Activated gamma-delta T cell (primary cell): ENCODE data around the gene SLC1A1.

Experiments used
- DNase-seq: peaks from one replicate; lab custom pipeline; 2025; lab: John Stamatoyannopoulos, UW
- total RNA-seq, 2 donors: gene quantifications; one replicate each; lab custom pipeline; 2026; lab: John Stamatoyannopoulos, UW

Gene SLC1A1
- 0.20 to 3.0 reads per million in 2 donors for total RNA-seq

DNA sequence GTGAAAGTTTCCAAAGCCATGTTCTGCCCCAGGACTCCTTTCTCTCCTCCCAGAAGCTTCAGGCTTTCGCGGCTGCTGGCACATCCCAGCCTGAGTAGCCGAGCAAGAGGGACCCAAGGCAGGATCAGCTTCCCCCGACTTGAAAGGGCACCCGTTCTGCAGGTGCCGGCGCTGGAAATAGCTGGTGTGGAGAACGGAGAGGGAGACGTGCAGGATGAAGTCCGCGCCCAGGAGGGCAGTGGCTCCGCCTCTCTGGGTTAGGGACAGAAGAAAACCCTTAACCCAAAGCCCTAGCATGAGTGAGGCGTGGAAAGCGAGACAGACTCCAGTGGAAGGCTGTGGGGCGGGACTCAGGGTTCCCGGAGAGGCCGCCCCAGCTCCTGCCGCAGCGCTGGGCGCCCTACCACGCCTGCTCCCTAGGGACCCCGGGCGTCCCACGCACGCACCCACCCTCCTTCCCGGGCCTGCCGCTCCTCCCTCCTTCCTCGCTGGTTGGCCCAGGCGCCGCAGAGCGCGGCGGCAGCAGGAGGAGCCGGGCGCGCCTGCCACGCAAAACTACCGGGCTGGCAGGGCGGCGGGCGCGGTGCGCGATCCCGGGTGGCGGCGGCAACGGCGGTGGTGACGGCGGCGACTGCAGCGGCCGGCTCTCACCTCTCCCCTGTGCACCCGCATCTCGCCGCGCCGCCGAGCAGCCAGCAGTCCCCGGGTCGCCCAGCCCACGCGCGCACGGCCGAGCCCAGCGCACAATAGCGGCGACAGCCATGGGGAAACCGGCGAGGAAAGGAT lies at the start of gene SLC1A1:
SLC1A1 (plus strand) TSS at position 550 of the 786 bp plus-strand sequence; CDS start at position 762, 212 bp downstream.
- DNase-seq, result peak; percentile 14

DNA sequence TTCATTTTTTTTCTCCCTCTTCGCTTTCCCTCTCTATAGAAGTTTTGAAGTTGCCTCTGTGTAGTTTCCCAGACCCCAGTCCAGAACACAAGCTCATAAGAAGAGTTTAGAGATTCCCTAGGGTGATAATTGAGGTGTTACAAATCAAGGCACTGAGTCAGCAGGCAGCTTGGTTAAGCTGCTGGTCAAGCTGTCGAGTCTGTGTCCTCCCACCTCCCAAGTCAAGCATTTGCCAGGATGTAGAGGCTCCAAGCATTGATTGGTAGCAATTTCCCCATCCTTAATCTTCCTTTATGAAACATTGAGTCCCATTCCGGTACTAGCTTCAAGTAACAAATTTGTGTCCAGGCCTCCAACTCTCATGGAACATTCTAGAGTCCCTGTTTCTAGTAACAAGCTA lies 47.5 kb upstream of the SLC1A1 start:
- no peak for DNase-seq

DNA sequence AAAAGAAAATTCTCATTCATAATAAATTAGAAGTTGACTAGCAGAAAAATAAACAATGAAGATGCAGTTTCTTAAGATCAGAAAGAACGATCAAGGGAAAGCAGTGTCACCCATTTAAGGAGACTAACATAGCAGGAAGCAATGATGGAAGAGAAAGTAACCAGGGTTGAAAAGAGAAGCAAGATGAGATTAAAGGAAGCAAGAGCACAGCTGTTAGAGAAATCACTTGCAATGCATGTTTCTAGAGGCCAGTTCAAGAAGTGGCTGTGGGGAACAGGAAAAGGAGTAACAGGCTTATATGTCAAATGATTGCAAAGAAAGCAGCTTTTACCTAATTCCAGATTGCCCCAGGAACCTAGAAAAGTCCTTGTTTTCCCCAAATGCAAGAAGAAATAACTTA lies 46.8 kb upstream of the SLC1A1 start:
- no peak for DNase-seq

DNA sequence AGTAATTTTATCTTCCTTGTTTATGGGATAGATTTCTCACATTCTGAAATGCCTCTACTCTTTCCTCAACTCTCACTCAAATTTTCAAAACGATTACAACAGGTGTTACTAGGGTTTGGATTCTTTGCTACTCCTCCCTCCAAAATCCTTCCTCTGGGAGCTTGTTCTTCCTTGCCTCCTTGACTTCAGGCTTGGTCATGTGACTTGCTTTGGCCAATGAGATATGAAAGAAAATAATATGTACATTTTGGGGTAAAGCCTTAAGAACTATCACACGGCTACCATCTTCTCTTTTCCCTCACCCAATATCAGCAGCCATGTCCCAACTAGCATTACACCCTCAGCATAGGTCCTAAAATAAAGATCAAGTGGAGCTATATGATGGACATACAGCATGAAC lies 28.8 kb upstream of the SLC1A1 start:
- no peak for DNase-seq

DNA sequence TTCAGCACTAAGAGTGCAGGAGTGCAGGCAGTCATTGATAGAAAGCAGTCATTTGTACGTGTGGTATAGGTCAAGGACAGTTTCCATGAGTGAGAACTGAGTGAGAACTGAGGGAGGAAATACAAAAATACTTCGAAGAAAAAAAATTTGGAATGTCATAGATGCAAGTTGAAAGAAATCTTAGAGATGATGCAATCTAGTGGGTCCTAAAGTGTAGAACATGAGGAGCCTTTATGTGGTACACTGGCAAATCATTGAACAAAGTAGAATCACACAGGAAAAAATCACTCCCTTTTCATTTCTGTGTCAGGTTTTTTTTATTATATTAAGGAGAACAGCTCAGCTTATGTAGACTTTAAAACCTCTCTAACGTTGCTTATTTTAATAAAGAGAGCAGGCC lies 26.4 kb upstream of the SLC1A1 start:
- DNase-seq, result no peak

DNA sequence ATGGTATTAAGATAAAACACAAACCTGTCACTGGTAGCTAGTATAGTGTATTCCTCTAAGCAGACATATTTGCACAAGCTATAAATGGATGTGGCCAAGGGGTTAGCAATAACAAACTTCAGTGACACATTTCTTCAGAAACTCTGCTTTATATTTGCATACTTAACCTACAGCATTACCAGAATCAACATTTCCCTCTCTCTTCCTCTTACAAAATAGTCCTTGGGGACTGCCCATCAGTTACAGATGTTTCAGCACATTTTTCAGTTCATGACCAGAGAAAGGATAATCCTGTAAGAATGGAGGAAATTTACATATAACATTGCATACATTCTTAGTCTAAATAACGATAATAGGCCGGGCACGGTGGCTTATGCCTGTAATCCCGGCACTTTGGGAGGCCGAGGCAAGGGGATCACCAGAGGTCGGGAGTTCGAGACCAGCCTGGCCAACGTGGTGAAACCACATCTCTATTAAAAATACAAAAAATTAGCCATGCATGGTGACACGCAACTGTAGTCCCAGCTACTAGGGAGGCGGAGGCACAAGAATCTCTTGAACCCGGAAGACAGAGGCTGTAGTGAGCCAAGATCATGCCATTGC lies 25.3 kb upstream of the SLC1A1 start:
- DNase-seq, result no peak

DNA sequence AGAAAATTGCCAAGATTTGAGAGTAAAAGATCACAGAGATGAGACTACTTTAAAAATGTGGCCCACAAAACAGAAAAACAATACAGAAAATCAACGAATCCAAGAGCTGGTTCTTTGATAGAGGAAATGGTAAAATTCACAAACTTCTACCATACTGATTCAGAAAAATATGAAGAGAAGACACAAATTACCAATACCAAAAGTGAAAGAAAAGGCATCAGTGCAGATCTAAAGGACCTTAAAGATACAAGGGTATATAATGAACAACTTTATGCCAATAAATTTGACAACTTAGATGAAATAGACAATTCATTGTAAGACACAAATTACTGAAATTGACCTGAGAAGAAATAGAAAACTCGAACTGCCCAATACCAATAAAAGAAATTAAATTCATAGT lies 24.4 kb upstream of the SLC1A1 start:
- DNase-seq, result no peak

DNA sequence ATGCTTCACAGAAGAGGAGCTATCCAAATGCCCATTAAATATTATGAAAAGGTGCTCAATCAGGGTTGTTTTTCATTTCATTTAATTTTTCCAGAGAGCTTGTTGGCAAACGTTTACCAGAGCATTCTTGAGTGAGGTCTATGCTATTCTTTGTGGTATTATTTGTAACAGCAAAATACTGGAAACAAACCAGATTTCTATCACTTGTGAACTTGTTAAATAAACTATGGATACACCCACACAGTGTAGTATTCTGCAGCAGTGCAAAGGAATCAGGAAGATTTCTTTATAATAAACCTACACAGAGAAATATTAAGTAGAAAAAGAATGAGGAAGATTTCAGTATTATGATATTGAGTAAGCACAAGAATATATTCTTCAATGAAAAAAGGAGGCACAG lies 15.0 kb upstream of the SLC1A1 start:
- DNase-seq, result no peak

DNA sequence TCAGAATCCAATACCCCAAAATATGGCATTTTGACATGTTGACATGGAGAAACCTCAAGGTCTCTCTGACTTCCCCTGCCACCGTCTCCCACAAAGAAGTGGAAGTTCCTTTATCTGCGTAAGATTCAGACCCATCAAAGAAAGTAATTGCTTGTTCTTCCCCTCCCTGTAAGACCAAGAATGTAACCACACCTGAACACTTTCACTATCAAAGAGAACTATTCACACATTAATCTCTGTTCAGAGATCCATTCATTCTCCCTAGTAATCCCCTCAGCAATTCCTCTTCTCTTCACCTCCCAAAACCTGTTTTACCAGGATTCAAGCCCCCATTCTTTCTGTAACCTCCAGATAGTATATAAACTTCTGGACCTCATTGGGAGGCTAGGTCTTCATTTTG lies 4.1 kb upstream of the SLC1A1 start:
- no peak for DNase-seq

DNA sequence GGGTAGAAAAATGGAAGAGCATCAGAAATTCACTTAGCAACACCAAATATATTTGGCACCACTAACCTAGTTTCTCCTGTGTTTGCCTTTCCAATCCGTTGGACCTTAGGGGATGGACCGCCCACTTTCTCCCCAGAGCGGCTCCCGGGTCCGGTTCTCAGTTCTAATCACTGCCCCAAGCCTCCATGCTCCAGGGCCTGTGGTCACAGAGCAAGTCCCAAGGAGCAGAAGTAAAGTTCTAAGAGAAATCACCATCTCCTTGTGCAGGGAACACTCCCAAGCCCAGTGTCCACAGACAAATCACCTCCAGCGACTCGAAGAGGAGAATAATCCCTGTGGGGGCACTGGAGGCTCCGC lies 728 bp upstream of the SLC1A1 start:
- DNase-seq, result no peak

DNA sequence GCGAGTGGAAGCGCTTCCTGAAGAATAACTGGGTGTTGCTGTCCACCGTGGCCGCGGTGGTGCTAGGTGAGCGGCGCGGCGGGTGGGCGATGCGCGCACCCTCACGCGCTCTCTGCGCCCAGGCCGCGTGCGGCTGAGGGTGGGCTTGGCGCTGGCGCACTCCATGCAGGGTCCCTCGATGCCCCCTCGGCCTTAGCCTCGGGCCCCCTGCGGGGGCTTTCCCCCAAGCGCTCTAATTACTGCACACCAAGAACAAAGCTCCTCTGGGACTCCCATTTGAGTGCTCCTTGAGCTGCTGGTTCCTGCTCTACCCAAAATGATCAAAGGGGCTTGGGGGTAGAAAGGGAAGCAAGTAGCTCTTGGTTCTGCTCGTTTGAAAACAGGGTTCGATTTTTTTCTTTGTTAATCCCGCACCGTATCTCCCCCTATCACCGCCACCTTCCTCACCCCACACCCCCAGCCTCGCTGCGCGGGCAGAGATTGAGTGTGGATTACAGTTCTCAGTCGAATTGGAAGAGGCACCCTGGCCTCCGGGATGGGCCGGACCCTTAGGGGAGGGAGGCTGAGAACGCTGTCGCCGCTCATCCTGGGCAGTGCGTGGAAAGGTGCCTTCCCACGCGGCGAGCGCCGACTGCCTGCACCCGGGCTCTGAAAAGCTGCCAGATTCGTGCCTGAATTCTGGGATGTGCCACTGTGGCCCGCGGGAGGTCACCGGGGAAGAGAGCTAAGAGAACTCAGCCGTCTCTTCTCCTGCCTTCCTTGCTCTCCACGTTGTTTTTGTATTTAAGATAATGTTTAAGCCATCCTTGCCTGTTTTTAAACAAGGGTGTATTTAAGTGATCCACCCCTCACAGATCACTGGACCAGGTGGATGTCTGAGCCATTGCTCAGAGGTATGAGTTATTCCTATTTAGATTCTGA lies 697 bp downstream of the SLC1A1 start:
- DNase-seq, result no peak

DNA sequence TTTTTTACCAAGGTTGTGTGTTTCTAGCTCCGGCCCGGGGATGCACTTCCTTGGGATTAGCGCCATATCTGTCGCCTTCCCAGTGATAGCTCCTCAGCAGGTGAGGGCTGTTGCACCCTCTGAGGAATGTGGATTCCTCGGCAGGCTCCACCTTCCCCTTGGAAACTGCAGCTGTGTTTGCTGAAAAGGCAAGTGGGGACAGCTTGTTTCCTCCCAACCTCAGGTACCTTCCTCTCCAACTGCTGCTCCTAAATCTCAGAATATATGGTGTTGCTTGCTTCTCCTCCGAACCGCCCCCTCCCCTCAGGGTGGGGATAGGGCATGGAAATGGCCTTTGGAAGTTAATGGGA lies 1.3 kb downstream of the SLC1A1 start:
- no peak for DNase-seq

DNA sequence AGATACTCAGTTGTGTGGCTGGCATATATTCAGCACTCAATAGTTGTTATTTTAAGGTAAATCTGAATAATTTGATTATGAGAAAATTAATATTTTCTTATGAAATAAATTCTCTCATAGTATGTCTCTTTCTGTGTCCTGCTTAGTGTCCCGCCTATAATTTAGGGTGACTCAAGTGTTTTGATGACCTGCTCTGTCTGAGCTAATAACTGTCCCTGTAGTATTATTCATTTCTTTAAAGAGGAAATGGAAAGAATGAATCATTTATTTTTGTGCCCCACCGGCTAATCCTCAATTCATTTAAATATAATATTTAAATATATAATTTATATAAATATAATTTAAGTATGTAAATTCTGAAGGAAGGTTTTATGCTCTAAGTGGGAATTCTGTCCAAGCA lies 4.1 kb downstream of the SLC1A1 start:
- DNase-seq, result no peak

DNA sequence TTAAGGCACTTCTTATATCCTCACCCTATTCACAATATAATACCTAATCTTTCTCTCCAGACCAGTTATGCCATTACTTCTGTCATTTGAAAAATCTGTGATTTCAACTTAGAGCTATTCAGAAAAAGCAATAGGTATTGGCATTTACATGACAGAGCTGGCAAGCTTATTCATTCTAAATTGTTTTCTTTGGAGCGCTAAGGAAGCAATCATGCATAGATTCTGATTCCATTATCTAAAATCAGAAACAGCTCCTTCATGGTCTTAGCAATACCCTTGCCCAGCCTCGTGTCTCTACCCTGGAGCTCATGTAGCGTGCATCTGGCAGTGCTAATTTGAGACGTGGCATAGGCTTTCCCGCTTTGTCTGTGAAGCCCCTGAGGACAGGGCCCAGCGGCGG lies 4.5 kb downstream of the SLC1A1 start:
- no peak for DNase-seq

DNA sequence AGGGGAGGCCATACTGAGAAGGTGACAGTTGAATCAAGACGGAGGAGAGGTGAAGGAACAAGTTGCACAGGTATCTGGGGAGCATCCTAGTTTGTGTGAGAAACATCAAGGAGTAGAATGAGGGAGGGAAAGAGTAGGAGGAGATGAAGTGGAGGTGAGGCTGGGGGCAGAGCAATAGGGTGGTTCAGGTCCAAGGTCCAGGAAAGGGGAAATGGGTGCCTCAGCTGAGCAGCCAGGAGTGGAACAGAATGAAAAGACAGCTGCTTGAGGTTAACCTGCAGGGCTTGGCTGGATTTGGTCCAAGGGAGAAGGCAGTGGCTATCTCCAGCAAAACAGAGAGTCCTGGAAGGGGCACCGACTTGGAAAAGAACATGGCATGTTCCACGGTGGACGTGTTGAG lies 5.3 kb downstream of the SLC1A1 start:
- no peak for DNase-seq

DNA sequence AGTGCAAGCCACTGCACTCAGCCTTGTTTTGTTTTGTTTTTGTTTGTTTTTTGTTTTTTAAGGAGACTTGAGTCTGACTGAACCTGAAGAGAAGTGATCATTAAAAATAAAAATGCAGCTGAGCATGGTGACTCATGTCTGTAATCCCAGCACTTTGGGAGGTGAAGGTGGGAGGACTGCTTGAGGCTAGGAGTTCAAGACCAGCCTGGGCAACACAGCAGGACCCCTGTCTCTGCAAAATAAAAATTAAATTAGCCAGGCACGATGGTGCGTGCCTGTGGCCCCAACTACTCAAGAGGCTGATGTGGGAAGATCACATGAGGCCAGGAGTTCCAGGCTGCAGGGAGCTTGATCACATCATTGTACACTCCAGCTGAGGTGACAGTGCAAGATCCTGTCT lies 6.2 kb downstream of the SLC1A1 start:
- no peak for DNase-seq

DNA sequence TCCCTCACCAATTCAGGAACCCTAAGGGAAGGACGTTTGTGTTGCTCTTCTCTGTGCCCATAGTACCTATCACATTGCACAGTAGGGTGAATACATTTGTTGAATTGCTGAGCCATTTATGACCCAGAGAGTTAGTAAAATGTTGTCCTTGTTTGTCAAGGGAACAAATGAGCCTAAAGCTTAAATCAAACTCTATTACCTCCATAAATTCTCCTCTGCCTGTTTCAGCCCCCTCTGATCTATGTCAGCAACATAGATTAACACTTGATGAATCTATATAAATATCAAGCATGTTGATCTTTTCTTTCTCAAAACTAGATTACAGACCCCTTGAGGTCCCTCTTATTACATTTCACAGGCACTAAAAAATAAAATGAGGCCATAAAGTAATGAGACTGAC lies 7.1 kb downstream of the SLC1A1 start:
- no peak for DNase-seq

DNA sequence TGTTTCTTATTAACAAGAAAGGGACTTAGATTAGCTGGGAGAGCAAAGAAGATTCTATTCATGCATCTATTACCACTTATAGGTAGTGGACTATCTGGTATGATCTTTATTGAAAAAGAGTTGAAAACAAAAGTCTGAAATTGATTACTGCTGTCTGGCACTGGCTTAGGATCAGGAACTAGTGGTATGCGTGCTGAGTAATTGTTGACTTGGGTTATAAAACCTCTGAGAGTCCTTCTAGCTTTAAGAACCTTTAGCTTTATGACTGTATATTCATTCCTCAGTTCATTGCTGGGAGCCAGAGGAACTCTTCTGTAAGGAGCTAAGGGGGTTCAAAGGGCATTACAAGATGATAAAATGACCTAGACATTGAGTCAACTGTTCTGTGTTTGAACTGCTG lies 7.6 kb downstream of the SLC1A1 start:
- no peak for DNase-seq

DNA sequence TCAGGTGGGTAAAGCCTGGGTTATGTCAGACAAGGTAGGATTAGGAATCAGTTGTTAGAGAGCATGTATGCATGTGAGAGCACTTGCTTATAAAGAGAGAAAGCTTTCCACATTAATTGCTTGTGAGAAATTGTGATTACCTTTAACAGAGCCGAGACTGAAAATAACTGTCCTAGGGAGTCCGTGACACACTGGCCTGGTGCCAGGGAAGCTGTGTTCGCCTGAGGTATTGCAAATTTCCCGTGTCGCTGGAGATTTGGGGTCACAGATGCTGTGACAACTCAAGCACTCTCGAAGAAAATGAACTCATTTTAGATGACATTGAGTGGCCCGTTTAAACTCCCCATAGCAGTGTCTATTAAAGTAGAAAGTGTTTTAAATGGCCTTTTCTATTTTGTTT lies 9.6 kb downstream of the SLC1A1 start:
- DNase-seq, result no peak

DNA sequence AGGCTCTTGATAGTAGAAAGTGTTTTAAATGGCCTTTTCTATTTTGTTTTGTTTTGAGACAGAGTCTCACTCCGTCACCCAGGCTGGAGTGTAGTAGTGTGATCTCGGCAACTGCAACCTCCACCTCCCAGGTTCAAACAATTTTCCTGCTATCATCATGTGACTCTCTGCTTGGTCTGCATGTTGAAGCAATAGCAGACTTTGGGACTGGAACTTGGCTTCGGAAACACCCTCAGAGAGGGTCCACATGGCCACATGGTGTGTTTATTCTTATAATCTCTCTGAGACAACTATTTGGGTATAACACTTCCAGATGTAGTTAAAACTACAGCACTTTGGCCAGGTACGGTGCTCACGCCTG lies 10.9 kb downstream of the SLC1A1 start:
- no peak for DNase-seq

DNA sequence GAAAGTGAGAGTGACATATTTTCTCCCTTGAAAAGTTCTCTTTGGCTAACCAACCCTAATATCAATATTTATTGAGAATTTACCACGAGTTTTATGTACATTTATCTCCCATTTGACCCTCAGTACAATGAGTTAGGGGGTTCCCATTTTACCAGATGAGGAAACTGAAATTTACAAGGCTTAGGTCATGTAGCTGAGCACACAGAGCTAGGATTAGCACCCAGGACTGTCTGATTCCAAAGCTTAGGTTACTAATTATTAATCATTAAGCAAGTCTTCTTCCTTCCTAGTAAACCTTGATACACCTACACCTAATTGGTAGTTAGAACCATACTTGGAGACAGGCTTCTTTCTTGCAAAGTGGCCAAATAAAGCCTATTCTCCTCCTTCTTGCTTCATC lies 12.2 kb downstream of the SLC1A1 start:
- DNase-seq, result no peak

DNA sequence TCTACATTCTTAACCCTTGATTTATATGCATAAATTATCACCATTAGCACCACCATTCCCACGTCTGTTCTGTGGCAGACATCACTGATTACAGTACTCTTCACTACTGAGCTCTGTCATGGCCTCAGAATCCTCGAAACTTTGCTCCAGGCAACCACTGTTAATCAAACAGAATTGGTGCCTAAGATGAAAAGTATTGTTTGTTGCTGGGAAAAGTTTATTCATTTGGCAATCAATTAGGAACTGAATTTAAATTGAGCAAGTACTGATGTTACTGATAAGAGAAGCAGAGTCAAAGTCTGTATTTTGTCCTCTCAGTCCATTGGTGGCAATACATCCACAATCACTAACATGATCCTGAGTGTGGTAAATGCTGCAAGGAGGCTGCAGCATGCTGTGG lies 12.8 kb downstream of the SLC1A1 start:
- DNase-seq, result no peak

DNA sequence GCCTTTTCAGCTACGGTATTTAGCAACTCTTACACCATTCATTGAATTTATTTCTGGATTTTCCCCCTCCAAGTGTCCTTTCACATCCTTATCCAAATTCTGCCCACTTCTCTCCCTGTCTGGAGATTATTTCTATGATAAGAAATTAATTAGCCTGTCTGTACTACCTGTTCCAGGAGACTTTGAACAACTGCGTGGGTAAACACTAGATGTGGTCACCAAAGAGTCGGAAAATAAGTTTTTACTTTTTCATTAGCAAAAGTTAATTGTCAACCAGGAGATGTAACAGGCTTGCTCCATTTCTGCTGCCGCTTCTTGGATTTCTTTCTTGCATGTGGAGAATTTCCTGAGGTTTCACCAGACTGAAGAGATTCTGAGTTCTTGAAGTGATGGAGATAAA lies 14.0 kb downstream of the SLC1A1 start:
- no peak for DNase-seq
